ENCODE data around the gene ARHGEF6. TPM values are rescaled to one million over a fixed set of nuclear protein-coding genes. Genes with fewer than 3 reads are reported as not detected.

The ARHGEF6 gene
- total RNA-seq, 1 donor: 12.5 TPM

GRCh38 chrX:136652822-136653723, 127.7 kb downstream of the ARHGEF6 start:
- no peak overlapping the region for H3K4me3 ChIP-seq (ENCODE audit: low read depth, low read length)
- no peak for TF ChIP-seq CTCF (IDR thresholded peaks at IDR 0.05; ENCODE audit: insufficient read depth, low read depth, low read length)
- no peak for DNase-seq (ENCODE audit: low read depth)

DNA sequence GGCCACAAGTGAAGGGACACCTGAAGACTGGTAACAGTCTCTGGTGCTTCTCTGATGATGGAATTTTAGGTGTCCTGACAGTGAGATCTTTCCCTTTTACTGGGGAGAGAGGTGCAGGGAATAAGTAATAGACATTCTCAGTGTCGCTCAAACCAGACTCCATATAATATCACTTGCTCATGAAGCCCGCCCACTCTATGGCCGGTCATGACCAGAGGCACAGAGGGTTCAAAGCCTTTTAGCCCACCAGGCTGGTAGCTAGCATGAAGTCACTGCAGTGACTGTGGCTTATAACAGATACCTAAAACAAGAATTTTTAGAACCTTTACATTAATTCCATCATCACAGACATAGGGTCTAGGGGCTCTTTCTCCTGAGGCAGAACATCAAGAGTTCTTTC, 129.9 kb downstream of the ARHGEF6 start:
- no peak for DNase-seq (ENCODE audit: low read depth)
- TF ChIP-seq CTCF (IDR thresholded peaks at IDR 0.05; ENCODE audit: insufficient read depth, low read depth, low read length): no peak
- H3K4me3 ChIP-seq (ENCODE audit: low read depth, low read length): no peak overlapping the region

DNA sequence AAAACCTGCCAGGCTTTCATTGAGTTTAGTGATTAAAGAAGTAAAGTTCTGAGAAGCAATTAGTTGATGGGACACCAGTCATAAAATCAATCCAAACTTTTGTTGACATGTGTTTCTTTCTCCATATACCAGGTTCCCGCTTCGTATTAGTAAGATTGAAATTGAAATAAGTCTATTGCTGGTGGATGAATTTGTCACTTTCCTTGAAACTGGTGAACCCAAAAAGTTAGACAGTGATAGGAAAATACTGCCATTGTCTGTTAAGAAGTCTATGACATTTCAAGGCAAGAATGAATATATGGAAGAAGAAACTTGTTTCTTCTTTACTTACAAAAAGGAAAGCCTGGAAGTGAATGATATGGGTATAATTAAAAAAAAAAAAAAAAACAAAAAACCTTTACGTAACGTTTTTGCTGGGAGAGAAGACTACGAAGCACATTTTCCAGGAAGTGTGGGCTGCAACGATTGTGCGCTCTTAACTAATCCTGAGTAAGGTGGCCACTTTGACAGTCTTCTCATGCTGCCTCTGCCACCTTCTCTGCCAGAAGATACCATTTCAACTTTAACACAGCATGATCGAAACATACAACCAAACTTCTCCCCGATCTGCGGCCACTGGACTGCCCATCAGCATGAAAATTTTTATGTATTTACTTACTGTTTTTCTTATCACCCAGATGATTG, 132.9 kb downstream of the ARHGEF6 start, which contains the start of gene CD40LG:
Gene CD40LG (plus strand): TSS at position 482 of the 684 bp plus-strand sequence. CDS start 91 bp downstream, at position 573.
- TF ChIP-seq CTCF (IDR thresholded peaks at IDR 0.05; ENCODE audit: insufficient read depth, low read depth, low read length): no peak
- no peak for DNase-seq (ENCODE audit: low read depth)
- no peak within 1 kb of the TSS for H3K4me3 ChIP-seq (ENCODE audit: low read depth, low read length)

DNA sequence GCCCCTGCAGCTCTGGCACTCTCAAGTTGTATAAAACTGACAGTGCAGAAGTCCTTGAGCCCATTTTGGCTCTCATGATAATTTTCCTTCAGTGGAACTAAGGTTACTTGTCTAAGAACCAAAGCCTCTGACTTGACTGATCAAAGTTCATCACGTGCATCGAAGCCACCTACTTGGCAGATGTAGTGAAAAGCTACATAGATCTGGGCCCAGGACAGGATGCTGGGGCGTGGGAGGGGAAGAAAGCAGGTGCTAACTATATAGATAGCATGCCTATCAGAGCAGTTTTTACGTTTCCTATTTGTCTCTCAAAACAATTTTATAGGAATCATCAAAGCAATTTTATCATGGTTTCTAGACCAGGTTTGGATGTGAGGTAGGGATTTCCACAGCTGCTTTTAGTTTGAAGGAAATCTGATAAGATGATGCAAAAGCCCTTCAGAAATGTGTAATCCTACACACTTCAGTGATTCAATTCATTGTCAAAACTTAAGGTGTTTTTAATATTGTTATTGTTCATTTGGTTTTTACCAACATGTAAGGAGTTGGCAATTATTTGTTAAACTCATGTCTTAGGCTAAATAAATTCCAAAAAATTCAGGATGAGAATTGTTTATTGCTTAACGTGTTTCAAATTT, 134.0 kb downstream of the ARHGEF6 start:
- no peak for TF ChIP-seq CTCF (IDR thresholded peaks at IDR 0.05; ENCODE audit: insufficient read depth, low read depth, low read length)
- no peak overlapping the region for H3K4me3 ChIP-seq (ENCODE audit: low read depth, low read length)
- DNase-seq (ENCODE audit: low read depth): no peak

- TF ChIP-seq CTCF (IDR thresholded peaks at IDR 0.05; ENCODE audit: insufficient read depth, low read depth, low read length): no peak
- no peak for DNase-seq (ENCODE audit: low read depth)
- no peak overlapping the region for H3K4me3 ChIP-seq (ENCODE audit: low read depth, low read length)
Observed at GRCh38 chrX:136643243-136643642, 137.5 kb downstream of the ARHGEF6 start.

- no peak for DNase-seq (ENCODE audit: low read depth)
- no peak for TF ChIP-seq CTCF (IDR thresholded peaks at IDR 0.05; ENCODE audit: insufficient read depth, low read depth, low read length)
- H3K4me3 ChIP-seq (ENCODE audit: low read depth, low read length): no peak overlapping the region
Observed at GRCh38 chrX:136639506-136640176, 141.1 kb downstream of the ARHGEF6 start.

All from fibroblast of villous mesenchyme (primary cell).